Endothelial cell of umbilical vein (primary cell): ENCODE measurements around the gene NAA20. TPM values are rescaled to one million over a fixed set of nuclear protein-coding genes. Genes with fewer than 3 reads are reported as not detected.

Source experiments
- BruUV-seq: library from RNA; stranded (reverse); fragments of 400-500 nt; replicated peaks from 2 replicates; lab custom pipeline; 2021; lab: Mats Ljungman, UMichigan
- CTCF ChIA-PET: fragments of 300-600, 350-600 bp; sonication (Branson Sonifier 250); formaldehyde crosslinking; loops from one replicate; lab custom pipeline; 2021; ENCODE audit warnings: antibody characterized with exemption, inconsistent platforms; lab: Charles Lee
- POLR2A ChIA-PET: fragments of 300-600, 350-600 bp; sonication (Branson Sonifier 250); formaldehyde crosslinking; loops from one replicate; lab custom pipeline; 2021; ENCODE audit warnings: antibody characterized with exemption, inconsistent platforms; lab: Charles Lee
- DNase-seq: peaks from one replicate; pipeline ENCODE4 v3.0.0-alpha.2; 2011; ENCODE audit warnings: low read depth, low spot score
- FAIRE-seq: peaks from 2 replicates; lab custom pipeline; 2011; peaks lifted over from hg19 to GRCh38; lab: Jason Lieb, UNC
- H2AFZ ChIP-seq: 2 replicates; pipeline ENCODE4 v1.6.0; 2012; ENCODE audit warnings: low read depth, low read length, control low read depth, inconsistent platforms
- H3K27ac ChIP-seq: 2 replicates; pipeline ENCODE4 v1.5.1; 2011; ENCODE audit warnings: low read depth, mild to moderate bottlenecking, control low read depth, low read length, moderate library complexity; ENCODE audit not compliant: insufficient read depth
- H3K27me3 ChIP-seq, 2 experiments: 2 replicates each; pipeline versions ENCODE4 v1.6.0 to v1.6.1; 2011; ENCODE audit warnings: low read length in 2 of 2, mixed read lengths in 1 of 2; ENCODE audit not compliant: control insufficient read depth in 2 of 2, insufficient read depth in 2 of 2
- H3K36me3 ChIP-seq, 2 experiments: 2 replicates in 1 of 2; 3 replicates in 1 of 2; pipeline ENCODE4 v1.5.1; 2011; ENCODE audit warnings: low read length in 2 of 2, mild to moderate bottlenecking in 1 of 2, moderate library complexity in 1 of 2; ENCODE audit not compliant: control insufficient read depth in 2 of 2, insufficient read depth in 2 of 2; ENCODE audit errors: extremely low read depth in 1 of 2
- H3K4me1 ChIP-seq: 3 replicates; pipeline ENCODE4 v1.5.1; 2011; ENCODE audit warnings: mild to moderate bottlenecking, low read length; ENCODE audit not compliant: control insufficient read depth, insufficient read depth; ENCODE audit errors: extremely low read depth
- H3K4me2 ChIP-seq: 2 replicates; pipeline ENCODE4 v1.6.1; 2011; ENCODE audit warnings: low read length, control low read depth, mixed read lengths; ENCODE audit not compliant: insufficient read depth
- H3K4me3 ChIP-seq, 3 experiments: fragments of 200-600 bp in 1 of 3; sonication (generic), shearing (Covaris generic) in 1 of 3; replicated peaks in 1 of 3; 2 replicates each; pipeline ENCODE4 v1.5.1; 2011 to 2016; ENCODE audit warnings: control low read depth in 3 of 3, low read length in 3 of 3, mild to moderate bottlenecking in 2 of 3, inconsistent platforms in 1 of 3, low read depth in 1 of 3, moderate library complexity in 1 of 3; ENCODE audit not compliant: insufficient read depth in 1 of 3
- H3K79me2 ChIP-seq: 2 replicates; pipeline ENCODE4 v1.6.0; 2012; ENCODE audit warnings: low read length, inconsistent platforms; ENCODE audit not compliant: control insufficient read depth, insufficient read depth
- H3K9ac ChIP-seq: replicated peaks from 2 replicates; pipeline ENCODE3; 2011; ENCODE audit warnings: low read length, control low read depth; ENCODE audit not compliant: insufficient read depth; ENCODE audit errors: extremely low read depth
- H3K9me1 ChIP-seq: replicated peaks from 3 replicates; pipeline ENCODE4 v1.6.0; 2011; ENCODE audit warnings: mild to moderate bottlenecking, low read length; ENCODE audit not compliant: control insufficient read depth, insufficient read depth; ENCODE audit errors: extremely low read depth
- H3K9me3 ChIP-seq: replicated peaks from 2 replicates; pipeline ENCODE4 v1.5.1; 2012; ENCODE audit warnings: low read length, inconsistent platforms; ENCODE audit not compliant: control insufficient read depth, insufficient read depth
- H4K20me1 ChIP-seq: replicated peaks from 2 replicates; pipeline ENCODE3; 2011; ENCODE audit warnings: mild to moderate bottlenecking, low read length; ENCODE audit not compliant: control insufficient read depth, insufficient read depth; ENCODE audit errors: extremely low read depth
- EZH2 ChIP-seq: IDR thresholded peaks from 2 replicates; pipeline ENCODE4 v1.6.1; 2012; ENCODE audit warnings: borderline replicate concordance, low read depth, mild to moderate bottlenecking, moderate library complexity, low read length, inconsistent platforms; ENCODE audit not compliant: severe bottlenecking
- FOS ChIP-seq: IDR thresholded peaks from 2 replicates; pipeline ENCODE4 v1.6.1; 2011; ENCODE audit warnings: mild to moderate bottlenecking, low read length, moderate library complexity, borderline replicate concordance; ENCODE audit not compliant: insufficient read depth
- GATA2 ChIP-seq: IDR thresholded peaks from 2 replicates; pipeline ENCODE4 v1.7.0; 2011; ENCODE audit warnings: low read depth, mild to moderate bottlenecking, moderate library complexity, mixed read lengths, low read length; ENCODE audit not compliant: insufficient read length, insufficient read depth
- JUN ChIP-seq: IDR thresholded peaks from 2 replicates; pipeline ENCODE4 v1.6.1; 2011; ENCODE audit warnings: borderline replicate concordance, low read depth; ENCODE audit not compliant: insufficient read length, insufficient read depth
- MYC ChIP-seq: IDR thresholded peaks from one replicate; pipeline ENCODE4 v1.6.1; 2011; ENCODE audit warnings: mild to moderate bottlenecking, low read depth, low read length
- POLR2A ChIP-seq: IDR thresholded peaks from 2 replicates; pipeline ENCODE4 v1.6.1; 2012; ENCODE audit warnings: low read depth, mild to moderate bottlenecking, control low read depth, low read length
- POLR2AphosphoS5 ChIP-seq: IDR thresholded peaks from 2 replicates; pipeline ENCODE4 v1.6.1; 2012; ENCODE audit warnings: low read depth, mild to moderate bottlenecking, control low read depth, low read length, moderate library complexity; ENCODE audit not compliant: insufficient read depth
- dilution Hi-C: fragments of 300-500 bp; cut with MboI; formaldehyde crosslinking; loops from one replicate; pipeline ENCODE4 v1.15.0; 2019; ENCODE audit warnings: low sequenced_read_pairs; ENCODE audit not compliant: extremely low pct_ligation_motif_present
- intact Hi-C: fragments of 100-400 bp; cut with micrococcal nuclease; formaldehyde crosslinking; loops from one replicate; pipeline ENCODE4 v1.10.0; 2022
- polyA plus RNA-seq, 4 experiments: library from polyadenylated mRNA; depleted of rRNA in 3 of 4; stranded (reverse) in 3 of 4; unstranded in 1 of 4; fragments of >200 nt; gene quantifications; 2 replicates each; pipeline versions ENCODE4 v1.2.1 to v1.2.3, GENCODE V29; 2011 to 2012; ENCODE audit warnings: missing spikeins in 1 of 4
- total RNA-seq: library from RNA; stranded (reverse); gene quantifications from 2 replicates; pipeline ENCODE4 v1.2.3, GENCODE V29; 2021
- TF ChIP-seq, protein P1 (sequence below), 2 donors: IDR thresholded peaks; 1 replicate in 1 of 2; 2 replicates in 1 of 2; pipeline ENCODE4 v1.5.1; 2011; ENCODE audit warnings: low read length in 2 of 2, mild to moderate bottlenecking in 2 of 2, moderate library complexity in 2 of 2, control low read depth in 1 of 2, inconsistent platforms in 1 of 2, low read depth in 1 of 2; ENCODE audit not compliant: insufficient read depth in 1 of 2; ENCODE audit errors: extremely low read depth in 1 of 2
- TF ChIP-seq, protein P2 (sequence below): IDR thresholded peaks from 2 replicates; pipeline ENCODE4 v1.6.1; 2011; ENCODE audit not compliant: insufficient read depth, insufficient read length

The NAA20 gene
- total and polyA plus RNA-seq, 2 donors (not counting 3 experiments of a cell fraction or from before 2014, with no cell fraction given), result 48.6 to 77.3 TPM

DNA sequence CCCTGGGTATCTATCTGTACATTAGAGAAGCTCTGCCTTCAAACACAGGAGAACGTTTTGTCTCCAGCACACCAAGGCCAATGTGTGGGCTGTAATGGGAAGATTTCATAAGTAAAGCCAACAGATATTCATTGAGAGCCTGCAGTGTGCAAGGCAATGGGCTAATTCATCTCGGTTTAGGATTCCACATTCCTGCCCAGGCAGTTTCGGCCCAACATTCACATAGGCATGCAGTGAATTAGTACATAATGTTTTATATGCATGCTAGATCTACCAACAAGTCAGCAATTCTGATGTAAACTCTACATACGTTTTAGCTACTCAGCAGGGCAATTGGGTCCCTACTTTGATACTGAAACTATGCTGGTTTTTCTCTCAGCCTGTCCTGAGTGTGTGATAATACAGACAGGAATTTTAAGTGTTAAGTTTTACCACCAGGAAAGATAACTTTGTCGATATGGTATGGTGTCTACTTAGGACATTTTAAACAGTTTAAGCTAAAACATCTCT is 46.9 kb upstream of the NAA20 start:
- intact Hi-C loops, result no loop called here
- Histone ChIP-seq H4K20me1 (no peaks in the 10 kb centered on the region), H3K4me1 (peaks cover 15% of the 10 kb centered on the region), H3K4me3 (no peak overlapping the region), H3K9me1 (no peaks in the 10 kb centered on the region), H3K79me2 (no peaks in the 10 kb centered on the region), H3K9me3 (no peaks in the 10 kb centered on the region), H3K27me3 (no peaks in the 10 kb centered on the region), H2AFZ (no peak overlapping the region), H3K9ac (no peak overlapping the region), H3K27ac (no peak overlapping the region), H3K4me2 (no peak overlapping the region), H3K36me3 (peaks cover 21 to 34% of the 10 kb centered on the region in 2 experiments)
- CTCF ChIA-PET, result no interaction called here
- POLR2A ChIA-PET, result no interaction called here
- FAIRE-seq, result no peak
- TF ChIP-seq POLR2A (no peak), GATA2 (no peak)
- BruUV-seq, result no TSS peak
- no peak for DNase-seq
- dilution Hi-C loops, result no loop called here

DNA sequence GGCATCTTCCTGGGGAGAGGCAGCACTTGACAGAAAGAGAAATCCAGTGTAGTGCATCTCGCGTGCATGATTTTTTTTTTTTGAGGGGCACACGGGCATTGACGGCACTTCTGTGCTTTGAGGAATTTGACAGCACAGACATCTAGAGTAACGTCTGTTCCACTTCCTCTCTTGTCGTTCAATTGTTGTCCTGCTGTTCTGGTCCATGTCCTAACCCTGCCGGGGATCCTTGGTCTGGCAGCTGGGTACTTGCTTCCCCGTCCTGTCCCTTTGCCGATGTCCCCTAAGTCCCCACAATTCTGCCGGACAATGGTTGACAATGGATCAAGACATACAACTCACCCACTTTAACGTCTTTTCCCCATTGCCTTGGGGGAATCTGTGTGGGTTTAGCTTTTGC is 46.0 kb upstream of the NAA20 start:
- ChIA-PET CTCF (interaction anchor here (0.9 to 1.3 kb wide), 2 partner anchors 18 to 23 kb away, joined by 3 read pairs; no protein-coding TSS in a partner anchor), POLR2A (no interaction called here)
- dilution Hi-C loops (no loop called here), intact Hi-C loops (no loop called here)
- DNase-seq (no peak), FAIRE-seq (no peak)
- no peak overlapping the region for H2AFZ ChIP-seq
- BruUV-seq, result no TSS peak
- no peaks in the 10 kb centered on the region for H3K9me1 ChIP-seq
- no peaks in the 10 kb centered on the region for H3K27me3 ChIP-seq
- no peak for TF ChIP-seq JUN
- TF ChIP-seq POLR2A, result no peak
- TF ChIP-seq GATA2, result no peak
- TF ChIP-seq, protein P1, sequence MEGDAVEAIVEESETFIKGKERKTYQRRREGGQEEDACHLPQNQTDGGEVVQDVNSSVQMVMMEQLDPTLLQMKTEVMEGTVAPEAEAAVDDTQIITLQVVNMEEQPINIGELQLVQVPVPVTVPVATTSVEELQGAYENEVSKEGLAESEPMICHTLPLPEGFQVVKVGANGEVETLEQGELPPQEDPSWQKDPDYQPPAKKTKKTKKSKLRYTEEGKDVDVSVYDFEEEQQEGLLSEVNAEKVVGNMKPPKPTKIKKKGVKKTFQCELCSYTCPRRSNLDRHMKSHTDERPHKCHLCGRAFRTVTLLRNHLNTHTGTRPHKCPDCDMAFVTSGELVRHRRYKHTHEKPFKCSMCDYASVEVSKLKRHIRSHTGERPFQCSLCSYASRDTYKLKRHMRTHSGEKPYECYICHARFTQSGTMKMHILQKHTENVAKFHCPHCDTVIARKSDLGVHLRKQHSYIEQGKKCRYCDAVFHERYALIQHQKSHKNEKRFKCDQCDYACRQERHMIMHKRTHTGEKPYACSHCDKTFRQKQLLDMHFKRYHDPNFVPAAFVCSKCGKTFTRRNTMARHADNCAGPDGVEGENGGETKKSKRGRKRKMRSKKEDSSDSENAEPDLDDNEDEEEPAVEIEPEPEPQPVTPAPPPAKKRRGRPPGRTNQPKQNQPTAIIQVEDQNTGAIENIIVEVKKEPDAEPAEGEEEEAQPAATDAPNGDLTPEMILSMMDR (IDR thresholded peaks at IDR 0.05; ENCODE audit: extremely low read depth in 1 of 2, insufficient read depth in 1 of 2, low read depth in 1 of 2, low read length in 2 of 2), result no peak
- TF ChIP-seq, protein P2, sequence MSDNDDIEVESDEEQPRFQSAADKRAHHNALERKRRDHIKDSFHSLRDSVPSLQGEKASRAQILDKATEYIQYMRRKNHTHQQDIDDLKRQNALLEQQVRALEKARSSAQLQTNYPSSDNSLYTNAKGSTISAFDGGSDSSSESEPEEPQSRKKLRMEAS, result no peak
- TF ChIP-seq POLR2AphosphoS5, result no peak
- TF ChIP-seq FOS, result no peak
- no peak for TF ChIP-seq EZH2
- TF ChIP-seq MYC, result no peak
- H3K79me2 ChIP-seq, result peaks cover 6% of the 10 kb centered on the region
- no peak overlapping the region for H3K4me3 ChIP-seq
- peaks cover 23% of the 10 kb centered on the region for H3K4me1 ChIP-seq
- no peak overlapping the region for H3K27ac ChIP-seq
- no peaks in the 10 kb centered on the region for H4K20me1 ChIP-seq
- no peak overlapping the region for H3K4me2 ChIP-seq
- no peaks in the 10 kb centered on the region for H3K9me3 ChIP-seq
- peaks cover 21 to 37% of the 10 kb centered on the region in 2 experiments for H3K36me3 ChIP-seq
- H3K9ac ChIP-seq, result no peak overlapping the region
